ENCODE results near the gene BANK1.

GRCh38 chr4:101762534-101762933 lies 28.0 kb upstream of the BANK1 start:
- TF ChIP-seq CTCF (IDR thresholded peaks at IDR 0.05) = no peak
- no peak for TF ChIP-seq EZH2 (IDR thresholded peaks at IDR 0.05; ENCODE audit: borderline replicate concordance, insufficient read depth, low read depth, low read length, poor library complexity, severe bottlenecking)

Measured in B cell (primary cell).